Medulla oblongata (tissue), 1 donor: ENCODE data around the gene AP3B1.

ENCODE experiments used
- DNase-seq: peaks from one replicate; pipeline ENCODE4 v3.0.0-alpha.2; 2015; ENCODE audit errors: extremely low spot score

The AP3B1 gene

GRCh38 chr5:78005021-78005785, 289.3 kb downstream of the AP3B1 start:
- peak; percentile 63 for DNase-seq

- DNase-seq: no peak
These were observed 289.9 kb downstream of the AP3B1 start for GRCh38 chr5:78004559-78004958.

DNA sequence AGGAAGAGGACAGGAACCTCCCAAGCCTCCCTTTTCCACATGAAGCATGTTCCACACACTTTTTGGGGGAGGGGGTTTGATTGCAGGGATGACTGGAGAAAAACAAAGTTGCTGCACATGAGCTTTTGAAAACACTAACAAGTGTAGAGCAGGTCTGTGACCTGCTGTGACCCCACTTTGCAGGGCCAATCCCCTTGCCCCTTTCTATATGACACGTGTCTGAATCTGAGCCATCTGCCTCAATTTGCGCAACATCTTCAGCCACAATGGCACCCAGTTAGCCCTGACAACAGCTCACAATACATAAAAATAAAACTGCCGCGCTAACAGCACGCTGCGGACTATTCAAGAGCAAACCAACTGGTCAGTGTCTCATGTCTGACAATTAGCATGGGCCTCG, 290.6 kb downstream of the AP3B1 start:
- DNase-seq: no peak

GRCh38 chr5:78003450-78003849, 291.0 kb downstream of the AP3B1 start:
- no peak for DNase-seq

GRCh38 chr5:78002690-78003089, 291.8 kb downstream of the AP3B1 start:
- DNase-seq: peak; percentile 45

DNA sequence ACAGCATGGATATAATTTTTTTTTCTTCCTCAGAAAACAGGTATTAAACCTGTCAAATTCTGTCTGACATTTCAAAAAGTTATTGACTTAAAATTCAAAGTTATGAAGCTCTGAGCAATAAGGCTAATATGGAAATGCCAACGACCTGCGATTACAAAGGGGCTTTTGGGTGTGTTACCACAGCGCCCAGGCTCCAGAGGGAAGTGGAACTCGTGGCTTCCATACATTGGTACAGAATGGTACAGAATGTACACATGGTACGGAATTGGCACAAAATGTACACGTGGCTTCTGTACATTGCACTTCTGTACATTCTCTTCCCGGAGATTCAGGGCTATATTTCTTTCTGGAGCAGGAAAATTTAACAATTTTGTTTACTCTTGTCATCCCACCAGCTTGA, 293.3 kb downstream of the AP3B1 start:
- DNase-seq: no peak

GRCh38 chr5:78000191-78000590, 294.3 kb downstream of the AP3B1 start:
- DNase-seq: no peak

DNA sequence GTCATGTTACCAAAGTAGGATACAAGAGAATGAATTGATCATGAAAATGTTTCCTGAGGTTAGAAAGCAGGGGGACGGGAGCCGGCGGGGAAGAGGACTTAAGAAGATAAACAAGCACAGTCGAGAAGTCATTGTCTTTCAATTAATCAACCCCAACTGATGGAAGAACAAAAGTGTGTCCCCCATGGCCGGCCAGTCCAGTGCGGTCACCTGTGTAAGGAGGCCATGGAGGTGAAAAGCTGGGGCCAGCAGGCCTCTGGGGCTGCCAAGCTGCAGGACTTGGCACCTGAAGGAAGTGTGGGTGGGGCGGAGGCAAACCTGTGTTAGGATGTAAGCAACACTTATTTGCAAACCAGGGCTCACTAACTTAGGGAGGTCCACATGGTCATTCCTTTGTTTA, 295.1 kb downstream of the AP3B1 start:
- DNase-seq: no peak

DNA sequence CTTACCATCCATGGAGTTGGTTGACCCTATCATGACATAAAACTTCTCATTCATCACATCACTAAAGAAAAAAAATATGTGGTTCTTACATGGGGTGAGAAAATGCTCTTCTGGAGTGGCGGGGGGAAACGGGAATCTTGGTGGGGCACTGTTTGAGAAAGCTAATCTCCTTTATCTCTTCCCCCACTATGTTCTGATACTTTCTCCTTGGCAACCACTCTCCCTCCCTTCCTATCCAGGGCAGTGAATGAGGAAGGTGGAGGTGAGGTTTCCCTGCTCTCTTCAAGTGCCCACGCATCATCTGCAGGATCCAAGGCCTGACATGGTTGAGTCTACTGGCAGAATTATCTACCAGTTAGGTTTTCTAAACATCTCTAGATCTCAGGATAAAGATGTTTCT, 297.6 kb downstream of the AP3B1 start:
- no peak for DNase-seq

DNA sequence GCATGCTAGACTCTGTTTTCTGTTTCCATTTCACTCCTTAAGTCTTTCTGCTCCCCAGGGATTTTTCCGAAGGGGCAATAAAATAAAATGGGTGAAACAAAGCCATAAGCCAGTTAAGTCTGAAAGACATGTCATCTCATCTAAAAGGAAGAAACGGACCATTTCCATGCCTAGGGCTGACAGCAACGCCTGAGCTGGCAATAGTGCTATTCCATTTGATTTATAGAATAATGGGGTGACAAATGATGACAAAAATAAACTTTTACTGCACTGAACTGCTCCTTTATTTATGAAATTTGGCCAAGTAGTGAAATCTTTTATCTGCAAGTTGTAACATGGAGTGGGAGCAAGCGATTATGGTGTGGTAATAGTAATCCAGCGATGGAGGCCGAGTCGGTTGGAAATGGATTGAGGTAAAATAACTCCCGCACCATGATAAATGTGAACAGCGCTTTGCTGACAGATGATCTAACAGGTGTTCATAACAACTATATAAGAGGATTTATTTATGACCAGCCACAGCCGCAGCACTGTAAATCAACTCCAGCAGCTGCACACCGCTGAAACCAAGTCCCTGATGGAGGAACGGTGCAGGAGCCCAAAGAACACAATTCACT, 298.6 kb downstream of the AP3B1 start:
- DNase-seq: no peak

GRCh38 chr5:77994943-77995342, 299.6 kb downstream of the AP3B1 start:
- no peak for DNase-seq

GRCh38 chr5:77993855-77994318, 300.6 kb downstream of the AP3B1 start:
- DNase-seq: peak; percentile 86

DNA sequence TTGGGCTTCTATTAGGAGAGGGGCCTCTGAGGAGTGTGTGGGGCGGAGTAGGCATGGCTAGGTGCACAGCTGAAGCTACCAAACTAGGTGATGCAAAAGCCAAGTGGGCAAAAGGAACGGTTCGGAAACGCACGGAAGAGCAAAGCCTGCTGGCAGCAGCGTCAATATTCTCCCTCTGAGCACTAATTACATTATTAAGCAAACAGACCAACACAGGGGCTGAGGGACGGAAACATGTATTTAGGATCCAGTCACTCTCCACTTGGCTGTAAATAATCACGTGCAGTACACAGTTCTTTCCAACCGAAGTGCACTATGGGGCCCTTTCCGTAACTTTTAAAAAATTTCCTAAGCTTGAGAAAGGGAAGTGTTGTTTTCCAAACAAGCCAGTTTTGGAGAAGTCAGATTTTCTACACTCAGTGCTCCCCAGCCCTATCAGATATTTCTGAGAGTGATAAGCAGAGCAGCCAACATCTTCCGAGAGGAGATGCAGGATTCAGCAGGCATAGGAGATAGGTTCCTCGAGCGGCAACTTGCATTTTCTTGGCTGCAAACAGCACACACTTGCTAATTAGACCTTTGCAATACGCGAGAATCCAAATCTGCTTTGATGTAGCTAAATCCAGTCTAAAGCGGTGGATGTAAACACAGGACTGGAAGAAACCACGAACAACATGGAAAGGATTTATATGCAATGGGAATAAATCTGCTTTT, 301.2 kb downstream of the AP3B1 start:
- peak; percentile 40 for DNase-seq

GRCh38 chr5:77991084-77991483, 303.4 kb downstream of the AP3B1 start:
- DNase-seq: no peak

DNA sequence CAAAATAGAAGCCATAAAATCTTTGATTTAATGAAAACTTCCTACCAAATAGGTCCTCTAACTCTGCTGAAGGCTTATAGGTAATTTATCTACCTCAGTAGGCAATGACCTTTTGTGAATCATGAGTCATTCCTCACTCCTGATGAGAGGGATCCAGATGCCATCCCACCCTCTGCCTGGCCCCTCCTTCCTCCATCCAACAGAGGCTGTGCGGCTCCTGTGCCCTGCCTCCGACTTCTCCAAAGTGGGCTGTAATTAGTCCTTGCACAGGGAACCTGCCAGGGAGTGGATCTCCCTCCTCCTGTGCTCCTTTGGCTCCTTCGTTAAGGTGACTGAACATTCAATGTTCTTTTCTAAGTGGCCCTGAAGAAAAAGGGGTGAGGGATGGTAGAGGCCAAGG, 304.5 kb downstream of the AP3B1 start:
- DNase-seq: no peak

- no peak for DNase-seq
These were observed 306.5 kb downstream of the AP3B1 start for GRCh38 chr5:77987988-77988387.

DNA sequence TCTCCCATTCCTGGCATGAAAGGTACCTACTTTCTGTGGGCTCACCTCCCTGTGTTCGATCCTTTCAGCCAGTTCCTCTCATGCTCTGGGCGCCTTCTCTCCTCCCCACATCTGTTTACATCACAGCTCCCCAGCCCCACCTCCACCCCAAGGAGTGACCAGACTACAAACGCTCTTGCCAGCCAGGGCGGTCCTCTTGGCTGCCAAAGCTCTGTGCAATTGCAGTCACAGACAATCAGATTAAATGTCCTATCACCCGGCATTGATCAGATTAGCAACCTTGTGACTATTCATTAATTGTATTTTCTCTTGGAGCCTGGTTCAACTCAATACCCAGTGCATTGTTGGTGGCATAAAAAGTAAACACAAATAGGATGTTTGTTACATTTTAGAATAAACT, 307.2 kb downstream of the AP3B1 start:
- peak; percentile 79 for DNase-seq

GRCh38 chr5:77986261-77986660, 308.2 kb downstream of the AP3B1 start:
- no peak for DNase-seq

GRCh38 chr5:77985247-77985646, 309.3 kb downstream of the AP3B1 start:
- no peak for DNase-seq

DNA sequence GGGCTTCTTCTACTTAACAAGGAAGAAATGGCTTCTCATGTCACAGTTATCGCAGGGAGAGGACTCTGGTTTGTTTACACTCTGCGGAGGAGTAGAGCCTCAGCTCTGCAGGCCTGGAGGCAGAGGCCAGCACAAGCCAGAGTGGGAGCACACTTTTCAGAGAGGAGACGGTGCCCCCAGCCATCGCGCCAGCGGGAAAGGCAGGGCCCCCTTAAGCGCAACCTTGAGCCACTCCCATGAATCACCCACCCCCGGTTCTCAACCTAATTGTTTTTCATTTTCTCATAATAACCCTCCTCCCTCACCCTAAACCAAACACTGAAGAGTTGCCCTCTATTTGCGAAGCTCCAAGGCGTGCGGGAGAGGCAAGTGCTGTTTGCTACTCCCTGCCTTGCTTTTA, 309.9 kb downstream of the AP3B1 start:
- no peak for DNase-seq

- peak; percentile 54 for DNase-seq
These were observed 310.9 kb downstream of the AP3B1 start for GRCh38 chr5:77983482-77984199.

- no peak for DNase-seq
These were observed 312.7 kb downstream of the AP3B1 start for GRCh38 chr5:77981820-77982219.
